HG02981 (cell line): ENCODE measurements around the gene TMEM92.
"Not testable (repeated sequence)": the region's sequence is repeated elsewhere in the genome, so short reads cannot be mapped to it uniquely, and the experiment has no call there.

Experiments
- ATAC-seq: cut with Tn5 transposase; IDR thresholded peaks from one replicate; pipeline ENCODE4 v1.9.1; 2021; ENCODE audit warnings: mild to moderate bottlenecking, moderate library complexity; ENCODE audit not compliant: unreplicated experiment

The TMEM92 gene

GRCh38 chr17:50273654-50274040 is 619 bp upstream of the TMEM92 start:
- no peak for ATAC-seq

- no peak for ATAC-seq
Observed at GRCh38 chr17:50274897-50275221, 593 bp downstream of the TMEM92 start.

GRCh38 chr17:50275279-50275678 is 1.0 kb downstream of the TMEM92 start:
- ATAC-seq: no peak

GRCh38 chr17:50276588-50277356 is 2.5 kb downstream of the TMEM92 start:
- ATAC-seq: no peak

GRCh38 chr17:50277357-50277754 is 3.1 kb downstream of the TMEM92 start:
- ATAC-seq: no peak

GRCh38 chr17:50278526-50279180 is 4.4 kb downstream of the TMEM92 start:
- ATAC-seq: no peak

- ATAC-seq: no peak
Observed at GRCh38 chr17:50279181-50279526, 4.9 kb downstream of the TMEM92 start.

- no peak for ATAC-seq
Observed at GRCh38 chr17:50279639-50280038, 5.4 kb downstream of the TMEM92 start.

GRCh38 chr17:50280068-50280467 is 5.8 kb downstream of the TMEM92 start:
- ATAC-seq: no peak

GRCh38 chr17:50280801-50281441 is 6.7 kb downstream of the TMEM92 start:
- no peak for ATAC-seq

- ATAC-seq: no peak
Observed at GRCh38 chr17:50281739-50282401, 7.6 kb downstream of the TMEM92 start.

- ATAC-seq: no peak
Observed at GRCh38 chr17:50283246-50283645, 9.0 kb downstream of the TMEM92 start.

GRCh38 chr17:50283714-50284113 is 9.4 kb downstream of the TMEM92 start:
- ATAC-seq: no peak

GRCh38 chr17:50285941-50286340 is 11.7 kb downstream of the TMEM92 start:
- no peak for ATAC-seq

- not testable (repeated sequence) for ATAC-seq
Observed at GRCh38 chr17:50287302-50287701, 13.0 kb downstream of the TMEM92 start.

GRCh38 chr17:50288306-50288705 is 14.0 kb downstream of the TMEM92 start:
- no peak for ATAC-seq

GRCh38 chr17:50289278-50289677 is 15.0 kb downstream of the TMEM92 start:
- ATAC-seq: no peak

GRCh38 chr17:50289991-50290702 is 15.9 kb downstream of the TMEM92 start:
- ATAC-seq: no peak

- no peak for ATAC-seq
Observed at GRCh38 chr17:50290933-50291332, 16.7 kb downstream of the TMEM92 start.

- no peak for ATAC-seq
Observed at GRCh38 chr17:50292465-50292864, 18.2 kb downstream of the TMEM92 start.

GRCh38 chr17:50295021-50295420 is 20.8 kb downstream of the TMEM92 start:
- no peak for ATAC-seq
